ENCODE results near the gene TMEM198.

TMEM198 gene

DNA sequence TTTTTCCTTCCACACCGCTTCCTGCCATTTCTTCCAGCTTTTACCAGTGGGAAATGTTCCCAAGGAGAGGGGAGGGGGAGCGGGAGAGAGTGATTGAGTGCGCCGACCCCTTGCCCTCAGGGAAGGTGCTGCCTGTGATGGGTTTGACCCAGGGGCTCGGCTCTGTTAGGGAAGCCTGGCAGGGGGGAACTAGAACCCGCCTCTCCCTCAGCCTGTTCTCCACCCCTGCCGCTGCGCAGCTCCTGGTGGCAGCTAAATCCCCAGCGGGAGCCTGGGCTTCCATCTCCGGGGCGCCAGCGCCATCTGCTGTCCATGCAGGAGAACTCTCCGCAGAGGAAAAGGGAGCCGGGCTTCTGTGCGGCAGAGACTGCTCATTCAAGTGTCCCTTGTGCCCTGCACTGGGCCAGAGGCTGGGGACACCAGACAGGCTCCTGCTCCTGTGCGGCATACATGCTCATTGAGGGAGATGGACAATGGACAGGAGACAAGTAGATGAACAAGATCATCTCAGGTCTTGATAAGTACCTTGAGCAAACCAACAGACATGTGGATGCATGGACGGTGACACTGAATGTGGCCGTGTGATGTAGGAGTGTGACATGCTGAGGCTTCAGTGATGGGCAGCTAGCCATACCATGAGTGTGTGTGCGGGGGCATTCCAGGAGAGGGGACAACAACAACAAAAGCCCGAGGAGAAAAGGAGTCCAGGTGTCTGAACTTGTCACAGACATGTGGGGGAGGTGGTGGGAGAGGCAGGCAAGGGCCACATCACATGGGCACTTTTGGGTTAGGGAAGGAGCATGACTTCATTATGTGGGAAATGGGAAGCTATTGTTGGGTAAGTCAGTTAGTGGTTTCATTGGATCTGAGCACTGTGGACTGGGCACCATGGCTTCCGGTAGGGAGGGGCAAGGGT, 13.5 kb upstream of the TMEM198 start:
- Mint-ChIP-seq H3K27me3 (peaks cover 44% of the 10 kb centered on the region), H3K4me3 (no peak overlapping the region), H3K4me1 (ENCODE audit: low read depth) (no peaks in the 10 kb centered on the region), H3K9me3 (ENCODE audit: low read depth) (no peaks in the 10 kb centered on the region), H3K27ac (no peak overlapping the region), H3K36me3 (no peaks in the 10 kb centered on the region)

- Mint-ChIP-seq H3K36me3 (no peaks in the 10 kb centered on the region), H3K27me3 (peaks cover 34% of the 10 kb centered on the region)
Measured at GRCh38 chr2:219531639-219532377, 12.0 kb upstream of the TMEM198 start.

GRCh38 chr2:219532378-219532649, 11.5 kb upstream of the TMEM198 start:
- Mint-ChIP-seq H3K4me1 (ENCODE audit: low read depth) (no peaks in the 10 kb centered on the region), H3K4me3 (no peak overlapping the region), H3K27ac (no peak overlapping the region), H3K9me3 (ENCODE audit: low read depth) (no peaks in the 10 kb centered on the region), H3K27me3 (peaks cover 30% of the 10 kb centered on the region), H3K36me3 (no peaks in the 10 kb centered on the region)

More at GRCh38 chr2:219531639-219532377, 12.0 kb upstream of the TMEM198 start:
- H3K9me3 Mint-ChIP-seq (ENCODE audit: low read depth) = no peaks in the 10 kb centered on the region
- H3K27ac Mint-ChIP-seq = no peak overlapping the region
- no peaks in the 10 kb centered on the region for H3K4me1 Mint-ChIP-seq (ENCODE audit: low read depth)
- H3K4me3 Mint-ChIP-seq = no peak overlapping the region

- Mint-ChIP-seq H3K4me1 (ENCODE audit: low read depth) (no peaks in the 10 kb centered on the region), H3K27me3 (peaks cover 19% of the 10 kb centered on the region), H3K4me3 (no peak overlapping the region), H3K9me3 (ENCODE audit: low read depth) (no peaks in the 10 kb centered on the region), H3K27ac (no peak overlapping the region), H3K36me3 (no peaks in the 10 kb centered on the region)
Measured at GRCh38 chr2:219533930-219534661, 9.7 kb upstream of the TMEM198 start.

DNA sequence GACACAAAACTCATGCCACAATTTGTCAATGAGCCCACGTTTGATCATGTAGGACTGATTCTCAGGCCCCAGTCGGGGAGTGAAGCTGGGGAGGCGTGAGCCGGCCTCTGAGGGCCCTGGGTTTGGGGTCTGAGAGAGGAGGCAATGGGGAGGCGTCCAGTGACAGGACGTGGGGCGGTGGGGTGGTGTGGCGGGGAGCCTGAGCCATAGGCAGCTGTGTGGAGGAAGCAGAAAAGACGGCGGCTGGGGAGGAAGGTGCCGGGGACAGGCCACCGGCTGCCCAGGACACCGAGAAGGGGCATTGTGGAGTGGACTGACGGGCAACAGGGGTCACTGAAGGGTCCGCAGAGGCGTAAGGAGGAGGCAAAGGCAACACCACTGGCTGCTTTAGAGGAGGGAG, 7.4 kb upstream of the TMEM198 start:
- Mint-ChIP-seq H3K27ac (no peak overlapping the region), H3K4me3 (no peak overlapping the region), H3K36me3 (peaks cover 2% of the 10 kb centered on the region), H3K4me1 (ENCODE audit: low read depth) (peaks cover 3% of the 10 kb centered on the region), H3K9me3 (ENCODE audit: low read depth) (no peaks in the 10 kb centered on the region), H3K27me3 (peaks cover 3% of the 10 kb centered on the region)

- Mint-ChIP-seq H3K4me3 (no peak overlapping the region), H3K27me3 (peaks cover 3% of the 10 kb centered on the region), H3K36me3 (peaks cover 2% of the 10 kb centered on the region), H3K4me1 (ENCODE audit: low read depth) (peaks cover 3% of the 10 kb centered on the region), H3K9me3 (ENCODE audit: low read depth) (no peaks in the 10 kb centered on the region), H3K27ac (no peak overlapping the region)
Measured at GRCh38 chr2:219536967-219537366, 6.9 kb upstream of the TMEM198 start.

- Mint-ChIP-seq H3K9me3 (ENCODE audit: low read depth) (no peaks in the 10 kb centered on the region), H3K27me3 (peaks cover 3% of the 10 kb centered on the region), H3K4me3 (no peak overlapping the region), H3K4me1 (ENCODE audit: low read depth) (peaks cover 11% of the 10 kb centered on the region), H3K27ac (no peak overlapping the region), H3K36me3 (peaks cover 2% of the 10 kb centered on the region)
Measured at GRCh38 chr2:219537657-219538488, 6.0 kb upstream of the TMEM198 start.

- H3K36me3 Mint-ChIP-seq = peaks cover 2% of the 10 kb centered on the region
- no peaks in the 10 kb centered on the region for H3K9me3 Mint-ChIP-seq (ENCODE audit: low read depth)
- no peak overlapping the region for H3K27ac Mint-ChIP-seq
- H3K27me3 Mint-ChIP-seq = peaks cover 3% of the 10 kb centered on the region
- H3K4me3 Mint-ChIP-seq = no peak overlapping the region
- H3K4me1 Mint-ChIP-seq (ENCODE audit: low read depth) = peaks cover 11% of the 10 kb centered on the region
Measured at GRCh38 chr2:219538504-219538951, 5.3 kb upstream of the TMEM198 start.

DNA sequence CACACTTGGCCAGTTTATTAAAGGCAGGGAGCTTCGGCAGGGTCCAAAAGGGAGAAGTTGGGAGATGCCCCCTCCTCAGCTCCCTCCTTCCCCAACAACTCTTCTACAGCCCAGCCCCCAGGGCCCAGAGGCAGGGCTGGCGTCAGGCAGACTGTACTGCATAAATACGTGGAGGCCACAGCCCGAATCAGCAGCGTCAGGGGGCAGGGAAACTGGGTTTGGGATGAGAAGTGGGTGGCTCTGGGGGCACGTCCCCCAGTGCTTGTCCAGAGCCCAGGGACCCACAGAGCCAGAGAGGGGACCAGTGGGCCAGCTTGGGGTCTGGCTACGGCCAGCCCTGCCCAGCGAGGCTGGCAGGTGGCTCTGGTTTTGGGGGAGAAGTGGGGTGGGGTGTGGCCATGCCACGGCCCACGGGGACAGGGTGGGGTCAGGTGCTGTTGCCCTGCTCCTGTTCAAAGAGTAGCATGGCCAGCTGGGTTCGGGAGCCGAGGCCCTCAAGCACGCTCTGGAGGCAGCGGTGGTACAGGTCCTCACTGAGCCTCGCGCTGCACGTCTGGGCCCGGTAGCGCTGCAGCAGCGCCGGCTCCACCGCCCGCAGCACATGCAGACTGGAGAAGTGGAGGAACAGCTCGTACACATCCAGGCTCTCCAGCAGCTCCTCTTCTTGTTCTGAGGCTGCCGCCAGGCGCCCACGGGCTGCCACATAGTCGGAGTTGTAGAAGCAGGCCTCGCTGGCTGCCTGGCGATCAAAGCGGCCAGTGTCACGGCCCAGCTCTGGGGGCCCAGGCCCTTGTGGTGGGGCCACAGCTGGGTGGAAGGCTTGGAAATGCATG, 4.7 kb upstream of the TMEM198 start:
- Mint-ChIP-seq H3K4me3 (no peak overlapping the region), H3K4me1 (ENCODE audit: low read depth) (peaks cover 11% of the 10 kb centered on the region), H3K27me3 (peaks cover 3% of the 10 kb centered on the region), H3K9me3 (ENCODE audit: low read depth) (no peaks in the 10 kb centered on the region), H3K27ac (no peak overlapping the region), H3K36me3 (peaks cover 2% of the 10 kb centered on the region)

GRCh38 chr2:219539926-219540678, 3.7 kb upstream of the TMEM198 start:
- no peak overlapping the region for H3K4me3 Mint-ChIP-seq
- H3K9me3 Mint-ChIP-seq (ENCODE audit: low read depth) = no peaks in the 10 kb centered on the region
- no peak overlapping the region for H3K27ac Mint-ChIP-seq
- H3K27me3 Mint-ChIP-seq = peaks cover 3% of the 10 kb centered on the region
- H3K4me1 Mint-ChIP-seq (ENCODE audit: low read depth) = peaks cover 18% of the 10 kb centered on the region
- H3K36me3 Mint-ChIP-seq = peaks cover 2% of the 10 kb centered on the region

- no peaks in the 10 kb centered on the region for H3K9me3 Mint-ChIP-seq (ENCODE audit: low read depth)
- peak overlapping the region; percentile 93 for H3K4me3 Mint-ChIP-seq
- H3K4me1 Mint-ChIP-seq (ENCODE audit: low read depth) = peaks cover 18% of the 10 kb centered on the region
- H3K36me3 Mint-ChIP-seq = peaks cover 2% of the 10 kb centered on the region
- H3K27me3 Mint-ChIP-seq = no peaks in the 10 kb centered on the region
- H3K27ac Mint-ChIP-seq = no peak overlapping the region
Measured at GRCh38 chr2:219540784-219541504, 2.9 kb upstream of the TMEM198 start.

DNA sequence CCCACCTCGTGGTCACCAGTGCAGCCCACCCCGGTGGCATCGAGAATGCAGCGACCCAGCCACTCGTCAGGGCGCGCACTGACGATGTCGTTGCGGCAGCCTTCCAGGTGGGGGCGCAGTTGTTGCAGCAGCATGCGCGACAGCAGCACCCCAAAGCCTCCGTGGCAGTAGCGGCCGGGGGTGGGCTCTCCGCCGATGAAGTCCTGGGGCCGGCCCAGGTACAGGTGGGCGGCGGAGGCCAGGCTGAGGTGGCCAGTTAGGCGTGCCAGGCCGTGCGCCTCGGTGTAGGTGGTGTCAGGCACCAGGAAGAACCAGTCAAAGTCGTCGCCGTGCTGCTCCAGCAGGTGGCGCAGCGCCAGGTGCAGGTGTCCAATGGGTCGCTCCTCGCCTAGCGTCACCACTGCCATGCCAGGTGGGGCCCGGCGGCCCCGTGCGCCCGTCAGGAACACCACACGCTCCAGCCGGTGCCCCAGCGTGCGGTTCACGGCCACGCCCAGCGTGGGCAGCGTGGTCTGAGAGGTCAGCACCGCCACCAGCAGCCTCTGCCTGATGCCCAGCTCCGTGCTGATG, 2.1 kb upstream of the TMEM198 start:
- Mint-ChIP-seq H3K4me1 (ENCODE audit: low read depth) (peaks cover 18% of the 10 kb centered on the region), H3K36me3 (peaks cover 2% of the 10 kb centered on the region), H3K27ac (no peak overlapping the region), H3K4me3 (peak overlapping the region; percentile 93), H3K27me3 (peaks cover 3% of the 10 kb centered on the region), H3K9me3 (ENCODE audit: low read depth) (no peaks in the 10 kb centered on the region)
